RWPE2 (cell line): Measurements from ENCODE around the gene SYAP1.

ENCODE experiments used
- ATAC-seq: fragments of 200-7000 bp; cut with Tn5 transposase; 3 replicates; pipeline ENCODE4 v1.9.1; 2021; ENCODE audit warnings: low read depth
- DNase-seq: peaks from one replicate; pipeline ENCODE4 v3.0.0-alpha.2; 2020; ENCODE audit warnings: low spot score
- H3K27ac ChIP-seq: fragments of 450-650 bp; 2 replicates; pipeline ENCODE4 v1.5.1; 2017; ENCODE audit warnings: mild to moderate bottlenecking; ENCODE audit not compliant: poor library complexity, severe bottlenecking
- H3K27me3 ChIP-seq: fragments of 250-450 bp; sonication (Bioruptor Pico); 2 replicates; pipeline ENCODE4 v1.5.1; 2021; ENCODE audit warnings: mild to moderate bottlenecking, moderate library complexity; ENCODE audit not compliant: insufficient read depth, poor library complexity, severe bottlenecking
- H3K36me3 ChIP-seq: fragments of 250-450 bp; sonication (Bioruptor Pico); 2 replicates; pipeline ENCODE4 v1.5.1; 2020; ENCODE audit warnings: low read depth, mild to moderate bottlenecking, moderate library complexity
- H3K4me1 ChIP-seq: fragments of 250-450 bp; sonication (Bioruptor Pico); 2 replicates; pipeline ENCODE4 v1.5.1; 2021; ENCODE audit warnings: mild to moderate bottlenecking, moderate library complexity; ENCODE audit not compliant: insufficient read depth, poor library complexity, severe bottlenecking
- H3K4me3 ChIP-seq: fragments of 250-450 bp; sonication (Bioruptor Pico); 2 replicates; pipeline ENCODE4 v1.5.1; 2021; ENCODE audit warnings: mild to moderate bottlenecking, moderate library complexity; ENCODE audit not compliant: severe bottlenecking
- H3K9me3 ChIP-seq: fragments of 250-450 bp; sonication (Bioruptor Pico); 2 replicates; pipeline ENCODE4 v1.5.1; 2021; ENCODE audit warnings: mild to moderate bottlenecking, moderate library complexity; ENCODE audit not compliant: severe bottlenecking
- CTCF ChIP-seq: fragments of 450-650 bp; IDR thresholded peaks from one replicate; pipeline ENCODE4 v1.5.1; 2017; ENCODE audit warnings: mild to moderate bottlenecking, moderate library complexity; ENCODE audit not compliant: poor library complexity, severe bottlenecking

The SYAP1 gene

DNA sequence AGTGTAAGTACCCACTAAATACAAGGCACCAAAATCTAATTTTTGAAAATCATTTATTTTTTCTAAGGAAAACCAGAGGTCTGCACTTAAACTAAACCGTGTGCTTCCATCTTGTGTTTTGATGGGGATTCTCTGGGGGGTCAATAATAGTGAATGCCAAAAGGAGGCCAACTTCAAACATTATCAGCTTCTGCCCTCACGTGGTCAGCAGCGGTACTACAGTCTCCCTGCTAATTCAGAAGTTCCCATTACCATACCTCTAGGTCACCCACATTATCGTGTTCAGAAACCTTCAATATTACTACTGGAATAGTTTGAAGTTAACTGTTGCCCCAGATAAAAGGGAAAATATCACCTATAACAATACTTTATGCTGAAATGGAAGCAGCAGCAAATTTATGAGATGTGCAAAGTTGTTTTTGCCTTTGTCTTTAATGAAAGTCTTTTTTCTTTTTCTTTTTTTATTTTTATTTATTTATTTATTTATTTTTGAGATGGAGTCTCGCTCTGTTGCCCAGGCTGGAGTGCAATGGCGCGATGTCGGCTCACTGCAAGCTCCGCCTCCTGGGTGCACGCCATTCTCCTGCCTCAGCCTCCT lies 24.2 kb upstream of the SYAP1 start:
- Histone ChIP-seq H3K36me3 (no peaks in the 10 kb centered on the region; the same call in 1 of the 2 replicates), H3K27me3 (no peaks in the 10 kb centered on the region), H3K4me3 (no peak overlapping the region), H3K9me3 (no peaks in the 10 kb centered on the region), H3K4me1 (no peaks in the 10 kb centered on the region), H3K27ac (no peak overlapping the region)
- DNase-seq: no peak
- peak; percentile 73 for TF ChIP-seq CTCF
- no peak for ATAC-seq

GRCh38 chrX:16696956-16697355 lies 22.5 kb upstream of the SYAP1 start:
- no peaks in the 10 kb centered on the region for H3K9me3 ChIP-seq
- ATAC-seq (no peak), DNase-seq (no peak)
- no peak for TF ChIP-seq CTCF
- H3K27me3 ChIP-seq: no peaks in the 10 kb centered on the region
- H3K27ac ChIP-seq: no peak overlapping the region
- H3K36me3 ChIP-seq: no peaks in the 10 kb centered on the region
- no peaks in the 10 kb centered on the region for H3K4me1 ChIP-seq
- no peak overlapping the region for H3K4me3 ChIP-seq

GRCh38 chrX:16699389-16699788 lies 20.0 kb upstream of the SYAP1 start:
- Histone ChIP-seq H3K27me3 (no peaks in the 10 kb centered on the region), H3K4me3 (no peak overlapping the region), H3K36me3 (no peaks in the 10 kb centered on the region), H3K9me3 (no peaks in the 10 kb centered on the region), H3K27ac (no peak overlapping the region), H3K4me1 (no peaks in the 10 kb centered on the region)
- TF ChIP-seq CTCF: no peak
- DNase-seq: no peak
- ATAC-seq: no peak

GRCh38 chrX:16700734-16701133 lies 18.7 kb upstream of the SYAP1 start:
- no peaks in the 10 kb centered on the region for H3K27me3 ChIP-seq
- no peak for ATAC-seq

More at GRCh38 chrX:16700734-16701133, 18.7 kb upstream of the SYAP1 start:
- Histone ChIP-seq H3K4me1 (no peaks in the 10 kb centered on the region), H3K9me3 (no peaks in the 10 kb centered on the region), H3K27ac (no peak overlapping the region), H3K36me3 (no peaks in the 10 kb centered on the region), H3K4me3 (no peak overlapping the region)
- no peak for DNase-seq
- TF ChIP-seq CTCF: no peak
